ENCODE data around the gene ATP10B. TPM values are rescaled to one million over a fixed set of nuclear protein-coding genes. Genes with fewer than 3 reads are reported as not detected.

ATP10B gene
- total RNA-seq, 2 experiments from 2014 or later: not detected

DNA sequence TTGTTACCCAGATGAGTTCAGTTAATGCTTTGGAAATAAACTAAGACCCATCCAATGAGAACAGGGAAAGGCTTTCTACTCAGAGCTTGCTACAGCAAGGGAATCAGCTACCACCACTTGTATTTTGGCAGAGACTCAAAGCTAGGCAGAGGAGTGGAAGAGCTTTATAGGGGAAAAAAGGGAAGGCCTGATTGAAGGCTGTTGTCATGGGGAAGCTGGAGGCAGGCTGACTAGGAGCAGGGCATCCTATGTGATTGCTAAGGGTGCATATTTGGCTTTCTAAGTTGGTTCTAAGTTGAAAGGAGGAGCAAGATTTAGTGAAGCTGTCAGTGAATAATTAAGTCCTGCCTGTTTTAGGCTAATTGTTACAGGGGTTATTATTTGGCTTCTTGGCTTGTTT is 314.9 kb downstream of the ATP10B start:
- H3K4me3 Mint-ChIP-seq: no peak overlapping the region
- Histone ChIP-seq H3K9me3 (ENCODE audit: control insufficient read depth in 1 of 2, insufficient read depth in 1 of 2, low read length in 2 of 2) (no peaks in the 10 kb centered on the region), H3K4me3 (ENCODE audit: low read length) (no peak overlapping the region), H3K4me1 (ENCODE audit: insufficient read depth, low read length) (no peaks in the 10 kb centered on the region), H3K36me3 (ENCODE audit: insufficient read depth, low read length) (no peaks in the 10 kb centered on the region), H3K27me3 (ENCODE audit: control insufficient read depth in 1 of 2, insufficient read depth in 2 of 2, low read length in 2 of 2) (no peaks in the 10 kb centered on the region), H3K27ac (ENCODE audit: low read depth in 1 of 2, low read length in 2 of 2) (no peak overlapping the region)
- H3K9me3 Mint-ChIP-seq: no peaks in the 10 kb centered on the region
- intact Hi-C loops (cut with DNase I, micrococcal nuclease): no loop called here
- ChIA-PET POLR2A (no interaction called here), CTCF (no interaction called here)
- no peak for DNase-seq
- no peaks in the 10 kb centered on the region for H3K4me1 Mint-ChIP-seq (ENCODE audit: low read depth)
- TF ChIP-seq, protein P1, sequence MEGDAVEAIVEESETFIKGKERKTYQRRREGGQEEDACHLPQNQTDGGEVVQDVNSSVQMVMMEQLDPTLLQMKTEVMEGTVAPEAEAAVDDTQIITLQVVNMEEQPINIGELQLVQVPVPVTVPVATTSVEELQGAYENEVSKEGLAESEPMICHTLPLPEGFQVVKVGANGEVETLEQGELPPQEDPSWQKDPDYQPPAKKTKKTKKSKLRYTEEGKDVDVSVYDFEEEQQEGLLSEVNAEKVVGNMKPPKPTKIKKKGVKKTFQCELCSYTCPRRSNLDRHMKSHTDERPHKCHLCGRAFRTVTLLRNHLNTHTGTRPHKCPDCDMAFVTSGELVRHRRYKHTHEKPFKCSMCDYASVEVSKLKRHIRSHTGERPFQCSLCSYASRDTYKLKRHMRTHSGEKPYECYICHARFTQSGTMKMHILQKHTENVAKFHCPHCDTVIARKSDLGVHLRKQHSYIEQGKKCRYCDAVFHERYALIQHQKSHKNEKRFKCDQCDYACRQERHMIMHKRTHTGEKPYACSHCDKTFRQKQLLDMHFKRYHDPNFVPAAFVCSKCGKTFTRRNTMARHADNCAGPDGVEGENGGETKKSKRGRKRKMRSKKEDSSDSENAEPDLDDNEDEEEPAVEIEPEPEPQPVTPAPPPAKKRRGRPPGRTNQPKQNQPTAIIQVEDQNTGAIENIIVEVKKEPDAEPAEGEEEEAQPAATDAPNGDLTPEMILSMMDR (IDR thresholded peaks at IDR 0.05): no peak
- H3K27me3 Mint-ChIP-seq: no peaks in the 10 kb centered on the region
- ATAC-seq (ENCODE audit: poor library complexity): no peak
- no peaks in the 10 kb centered on the region for H3K36me3 Mint-ChIP-seq (ENCODE audit: low read depth)
- H3K27ac Mint-ChIP-seq: no peak overlapping the region

DNA sequence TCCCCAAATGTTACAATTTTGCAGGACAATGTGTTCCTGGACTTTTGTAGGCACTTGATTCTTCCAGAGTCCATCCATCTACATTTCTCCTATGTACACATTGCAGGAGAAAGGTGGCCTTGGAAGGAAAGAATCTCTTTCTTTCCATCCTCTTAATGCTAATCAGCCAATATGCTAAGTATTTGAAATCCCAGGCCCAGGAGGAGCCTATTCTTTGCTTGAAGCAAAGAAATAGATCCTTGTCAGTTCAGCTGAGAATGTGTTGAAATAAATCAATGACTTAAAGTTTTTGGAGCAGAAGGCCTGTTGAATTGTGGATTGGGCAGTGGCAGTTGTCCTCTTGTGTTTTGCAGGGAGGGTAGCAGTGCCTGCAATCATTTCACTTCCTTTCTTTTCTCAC is 317.1 kb downstream of the ATP10B start:
- intact Hi-C loops (cut with DNase I, micrococcal nuclease): no loop called here
- no peak for DNase-seq
- no peak overlapping the region for H3K4me3 ChIP-seq (ENCODE audit: low read length)
- Mint-ChIP-seq H3K27me3 (no peaks in the 10 kb centered on the region), H3K9me3 (no peaks in the 10 kb centered on the region), H3K4me1 (ENCODE audit: low read depth) (no peaks in the 10 kb centered on the region), H3K4me3 (no peak overlapping the region), H3K27ac (no peak overlapping the region), H3K36me3 (ENCODE audit: low read depth) (no peaks in the 10 kb centered on the region)
- H3K27ac ChIP-seq (ENCODE audit: low read depth in 1 of 2, low read length in 2 of 2): no peak overlapping the region
- no peaks in the 10 kb centered on the region for H3K27me3 ChIP-seq (ENCODE audit: control insufficient read depth in 1 of 2, insufficient read depth in 2 of 2, low read length in 2 of 2)
- ATAC-seq (ENCODE audit: poor library complexity): no peak
- no peaks in the 10 kb centered on the region for H3K36me3 ChIP-seq (ENCODE audit: insufficient read depth, low read length)
- POLR2A ChIA-PET: no interaction called here
- H3K4me1 ChIP-seq (ENCODE audit: insufficient read depth, low read length): no peaks in the 10 kb centered on the region
- CTCF ChIA-PET: no interaction called here
- TF ChIP-seq, protein P1 (IDR thresholded peaks at IDR 0.05): no peak
- H3K9me3 ChIP-seq (ENCODE audit: control insufficient read depth in 1 of 2, insufficient read depth in 1 of 2, low read length in 2 of 2): no peaks in the 10 kb centered on the region

DNA sequence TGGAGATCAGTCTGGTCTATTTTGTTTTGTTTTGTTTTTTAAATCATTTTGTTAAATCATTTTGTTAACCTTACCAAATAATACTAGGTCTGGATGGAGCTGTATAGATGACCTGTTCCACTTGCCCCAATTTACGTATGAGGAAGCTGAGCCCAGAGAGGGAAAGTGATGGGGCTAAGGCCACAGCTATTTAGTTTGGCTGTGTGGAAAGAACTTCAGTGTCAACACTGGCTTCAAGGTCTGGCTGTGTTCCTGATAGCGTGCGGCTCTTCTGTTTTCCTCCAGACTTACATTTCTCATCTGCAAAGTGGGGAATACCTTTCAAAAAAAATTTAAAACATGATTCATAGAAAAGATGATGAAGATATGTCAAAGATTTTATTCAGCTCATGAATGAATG is 317.9 kb downstream of the ATP10B start:
- no peaks in the 10 kb centered on the region for H3K9me3 Mint-ChIP-seq
- H3K27ac ChIP-seq (ENCODE audit: low read depth in 1 of 2, low read length in 2 of 2): no peak overlapping the region
- H3K27me3 Mint-ChIP-seq: no peaks in the 10 kb centered on the region
- POLR2A ChIA-PET: no interaction called here
- no peaks in the 10 kb centered on the region for H3K36me3 ChIP-seq (ENCODE audit: insufficient read depth, low read length)
- H3K4me1 Mint-ChIP-seq (ENCODE audit: low read depth): no peaks in the 10 kb centered on the region
- intact Hi-C loops (cut with DNase I, micrococcal nuclease): no loop called here
- CTCF ChIA-PET: no interaction called here
- ATAC-seq (ENCODE audit: poor library complexity): no peak
- DNase-seq: no peak
- H3K4me3 ChIP-seq (ENCODE audit: low read length): no peak overlapping the region
- H3K27ac Mint-ChIP-seq: no peak overlapping the region
- no peaks in the 10 kb centered on the region for H3K4me1 ChIP-seq (ENCODE audit: insufficient read depth, low read length)
- TF ChIP-seq, protein P1 (IDR thresholded peaks at IDR 0.05): no peak
- H3K27me3 ChIP-seq (ENCODE audit: control insufficient read depth in 1 of 2, insufficient read depth in 2 of 2, low read length in 2 of 2): no peaks in the 10 kb centered on the region
- no peaks in the 10 kb centered on the region for H3K9me3 ChIP-seq (ENCODE audit: control insufficient read depth in 1 of 2, insufficient read depth in 1 of 2, low read length in 2 of 2)
- H3K4me3 Mint-ChIP-seq: no peak overlapping the region
- H3K36me3 Mint-ChIP-seq (ENCODE audit: low read depth): no peaks in the 10 kb centered on the region
